Spleen (tissue), 11 donors: ENCODE results near the gene MDM4. TPM values are rescaled to one million over a fixed set of nuclear protein-coding genes. Genes with fewer than 3 reads are reported as not detected.

ENCODE experiments used
- DNase-seq: peaks from one replicate; pipeline ENCODE4 v3.0.0-alpha.2; 2020
- H3K27ac ChIP-seq, 8 donors: fragments of 200-600 bp; sonication (generic) in 7 of 8; 1 replicate in 4 of 8; 2 replicates in 4 of 8; pipeline versions ENCODE4 v1.5.0 to v1.8.0; 2016 to 2021; ENCODE audit warnings: inconsistent platforms in 4 of 8, mild to moderate bottlenecking in 4 of 8, moderate library complexity in 1 of 8
- H3K27me3 ChIP-seq, 7 donors: fragments of 200-600 bp; sonication (generic) in 6 of 7; replicated peaks in 1 of 7; 1 replicate in 4 of 7; 2 replicates in 3 of 7; pipeline versions ENCODE4 v1.5.0 to v1.8.0; 2016 to 2021; ENCODE audit warnings: inconsistent platforms in 3 of 7, mild to moderate bottlenecking in 1 of 7
- H3K36me3 ChIP-seq, 6 donors: fragments of 200-600 bp; sonication (generic) in 5 of 6; 1 replicate in 4 of 6; 2 replicates in 2 of 6; pipeline versions ENCODE4 v1.5.0 to v1.8.0; 2016 to 2021; ENCODE audit warnings: inconsistent platforms in 2 of 6
- H3K4me1 ChIP-seq, 6 donors: fragments of 200-600 bp; sonication (generic) in 5 of 6; 1 replicate in 3 of 6; 2 replicates in 3 of 6; pipeline versions ENCODE4 v1.5.0 to v1.8.0; 2016 to 2021; ENCODE audit warnings: inconsistent platforms in 3 of 6
- H3K4me3 ChIP-seq, 8 donors: fragments of 200-600 bp; sonication (generic) in 7 of 8; 1 replicate in 4 of 8; 2 replicates in 4 of 8; pipeline versions ENCODE4 v1.5.0 to v1.8.0; 2016 to 2021; ENCODE audit warnings: inconsistent platforms in 4 of 8, mild to moderate bottlenecking in 4 of 8, moderate library complexity in 2 of 8
- H3K9me3 ChIP-seq, 8 donors: fragments of 200-600 bp; sonication (generic) in 7 of 8; 1 replicate in 4 of 8; 2 replicates in 4 of 8; pipeline versions ENCODE4 v1.5.0 to v1.8.0; 2016 to 2021; ENCODE audit warnings: inconsistent platforms in 4 of 8
- POLR2A ChIP-seq, 3 donors: fragments of 450-650 bp; IDR thresholded peaks; one replicate each; pipeline ENCODE4 v1.5.1; 2017; ENCODE audit warnings: antibody characterized with exemption in 3 of 3, mild to moderate bottlenecking in 1 of 3
- POLR2AphosphoS5 ChIP-seq, 3 donors: sonication (generic); formaldehyde crosslinking; IDR thresholded peaks; one replicate each; pipeline ENCODE4 v1.5.1; 2017; ENCODE audit warnings: antibody characterized with exemption in 3 of 3
- WGBS, 5 donors: extraction: QIAGEN DNeasy Blood & Tissue Kit in 3 of 5; methylation state at CpG; one replicate each; pipeline versions ENCODE4 v1.1.5 to v1.1.7; 2013 to 2018; 5-methylcytosine and 5-hydroxymethylcytosine counted together
- intact Hi-C: fragments of 100-400 bp; cut with DNase I; formaldehyde crosslinking; loops from one replicate; pipeline ENCODE4 v1.15.0; 2023; ENCODE audit warnings: low total_unique reads
- polyA plus RNA-seq, 3 donors: library from polyadenylated mRNA; stranded (reverse); fragments of 200-250 nt; gene quantifications; one replicate each; pipeline ENCODE4 v1.2.1, GENCODE V29; 2013
- total RNA-seq, 7 donors: library from RNA; depleted of rRNA in 3 of 7; stranded (reverse); fragments of >200 nt in 3 of 7; fragmentation: NEBNext Ultra II Directional in 4 of 7; extraction: Animal tissue kit (Norgen Biotek cat#: 25700) in 4 of 7; gene quantifications; one replicate each; pipeline versions ENCODE4 v1.1.0 to v1.2.1, GENCODE V29; 2016 to 2021
- TF ChIP-seq, protein P1 (sequence below), 11 experiments: fragments of 200-600 bp in 7 of 11; fragments of 450-650 bp in 4 of 11; sonication (generic) in 4 of 11; IDR thresholded peaks in 8 of 11; conservative IDR thresholded peaks in 3 of 11; 1 replicate in 7 of 11; 2 replicates in 4 of 11; pipeline versions ENCODE4 v1.4.0 to v1.8.0; 2016 to 2021; ENCODE audit warnings: antibody characterized with exemption in 11 of 11, inconsistent platforms in 4 of 11, mild to moderate bottlenecking in 1 of 11
- donor health status: healthy with polysubstance abuse.
- donor health status: DM: no; HTN: no; CAD: no; lungs with moderate emphysema.
- donor health status: DM: no; HTN: no; CAD: no.
- donor health status: Bipolar disorder and iron deficiency.
- donor health status: healthy.
- donor health status: DM: no; HTN: no; CAD: no.
- donor health status: DM: yes; HTN: yes; CAD: no.

The MDM4 gene
- total and polyA plus RNA-seq, 10 donors: 10.6 to 192 (median 157) TPM

- Histone ChIP-seq H3K9me3 (peaks cover 0 to 10% (median 6%) of the 10 kb centered on the region in 8 donors), H3K27ac (no peak overlapping the region), H3K4me1 (peaks cover 5 to 66% (median 24%) of the 10 kb centered on the region in 6 donors), H3K4me3 (no peak overlapping the region), H3K36me3 (peaks cover 6 to 99% (median 81%) of the 10 kb centered on the region in 6 donors), H3K27me3 (no peaks in the 10 kb centered on the region)
- TF ChIP-seq POLR2A (IDR thresholded peaks at IDR 0.05) (no peak), POLR2AphosphoS5 (IDR thresholded peaks at IDR 0.05) (no peak)
- TF ChIP-seq, protein P1, sequence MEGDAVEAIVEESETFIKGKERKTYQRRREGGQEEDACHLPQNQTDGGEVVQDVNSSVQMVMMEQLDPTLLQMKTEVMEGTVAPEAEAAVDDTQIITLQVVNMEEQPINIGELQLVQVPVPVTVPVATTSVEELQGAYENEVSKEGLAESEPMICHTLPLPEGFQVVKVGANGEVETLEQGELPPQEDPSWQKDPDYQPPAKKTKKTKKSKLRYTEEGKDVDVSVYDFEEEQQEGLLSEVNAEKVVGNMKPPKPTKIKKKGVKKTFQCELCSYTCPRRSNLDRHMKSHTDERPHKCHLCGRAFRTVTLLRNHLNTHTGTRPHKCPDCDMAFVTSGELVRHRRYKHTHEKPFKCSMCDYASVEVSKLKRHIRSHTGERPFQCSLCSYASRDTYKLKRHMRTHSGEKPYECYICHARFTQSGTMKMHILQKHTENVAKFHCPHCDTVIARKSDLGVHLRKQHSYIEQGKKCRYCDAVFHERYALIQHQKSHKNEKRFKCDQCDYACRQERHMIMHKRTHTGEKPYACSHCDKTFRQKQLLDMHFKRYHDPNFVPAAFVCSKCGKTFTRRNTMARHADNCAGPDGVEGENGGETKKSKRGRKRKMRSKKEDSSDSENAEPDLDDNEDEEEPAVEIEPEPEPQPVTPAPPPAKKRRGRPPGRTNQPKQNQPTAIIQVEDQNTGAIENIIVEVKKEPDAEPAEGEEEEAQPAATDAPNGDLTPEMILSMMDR (IDR thresholded peaks at IDR 0.05 in 8 of 11, conservative IDR thresholded peaks at IDR 0.05 in 3 of 11): no peak
- DNase-seq: no peak
- 75 to 95% (median 94%) methylated on average over 2 to 5 of the region's 5 CpGs for WGBS, 5 donors
- intact Hi-C loops: no loop called here
These were observed 12.0 kb downstream of the MDM4 start for GRCh38 chr1:204528241-204528640.

DNA sequence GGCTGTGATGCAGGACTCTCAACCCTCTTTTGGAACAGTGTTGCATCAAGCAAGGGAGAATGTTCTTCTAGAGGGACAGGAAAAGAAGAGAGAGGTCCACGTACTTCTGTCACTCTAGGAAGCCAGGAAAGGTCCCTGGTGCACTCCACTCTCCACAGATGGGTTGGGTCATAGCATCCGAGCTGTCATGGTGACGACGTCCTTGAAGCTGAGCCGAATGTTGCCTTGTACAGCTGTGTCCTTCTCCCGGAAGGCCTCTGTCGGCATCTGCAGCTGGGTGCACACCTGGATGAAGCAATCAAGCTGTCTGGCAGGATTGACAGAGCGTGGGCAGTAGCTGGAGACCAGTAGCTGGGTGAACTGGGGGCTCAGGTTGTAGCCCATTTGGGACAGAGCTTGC is 12.5 kb downstream of the MDM4 start:
- Histone ChIP-seq H3K27ac (peak overlapping the region in 1 of 8 donors; percentile 0), H3K9me3 (peaks cover 0 to 6% (median 3%) of the 10 kb centered on the region in 8 donors), H3K27me3 (no peaks in the 10 kb centered on the region), H3K4me1 (peaks cover 5 to 63% (median 24%) of the 10 kb centered on the region in 6 donors), H3K36me3 (peaks cover 6 to 99% (median 85%) of the 10 kb centered on the region in 6 donors), H3K4me3 (no peak overlapping the region)
- intact Hi-C loops: no loop called here
- 86 to 91% (median 89%) methylated on average over 6 to 8 of the region's 8 CpGs for WGBS, 5 donors
- DNase-seq: no peak
- TF ChIP-seq POLR2AphosphoS5 (IDR thresholded peaks at IDR 0.05) (no peak), POLR2A (IDR thresholded peaks at IDR 0.05) (no peak)
- TF ChIP-seq, protein P1 (IDR thresholded peaks at IDR 0.05 in 8 of 11, conservative IDR thresholded peaks at IDR 0.05 in 3 of 11): no peak

DNA sequence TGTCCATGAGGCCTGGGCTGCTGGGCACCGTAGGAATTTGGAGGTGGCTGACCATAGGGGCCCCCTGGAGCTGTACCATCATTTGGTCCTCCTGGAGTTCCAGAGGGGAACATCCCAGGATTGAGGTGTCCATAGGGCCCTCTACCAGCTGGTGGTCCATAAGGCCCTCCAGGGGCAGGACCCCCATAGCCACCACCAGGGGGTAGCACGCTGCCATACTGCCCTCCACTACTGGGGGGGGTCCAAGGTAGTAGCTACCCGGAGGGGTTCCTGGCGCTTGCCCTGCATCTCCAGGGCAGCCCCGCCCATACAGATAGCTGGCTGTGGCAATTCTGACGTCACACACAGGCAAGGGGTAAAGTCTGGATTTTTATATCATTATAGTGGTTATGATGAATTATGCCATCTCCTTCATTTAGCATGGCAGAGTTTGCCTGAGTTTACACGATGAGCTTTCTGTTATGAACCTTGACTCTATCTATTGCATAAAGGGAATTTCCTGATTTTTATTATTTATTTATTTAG is 13.2 kb downstream of the MDM4 start:
- peak in 2 of 3 donors; percentile 23 to 60 for TF ChIP-seq POLR2AphosphoS5 (IDR thresholded peaks at IDR 0.05)
- TF ChIP-seq, protein P1 (IDR thresholded peaks at IDR 0.05 in 8 of 11, conservative IDR thresholded peaks at IDR 0.05 in 3 of 11): no peak
- Histone ChIP-seq H3K27ac (peak overlapping the region in 1 of 8 donors; percentile 0), H3K9me3 (no peaks in the 10 kb centered on the region), H3K36me3 (peaks cover 6 to 99% (median 89%) of the 10 kb centered on the region in 6 donors), H3K4me1 (peaks cover 5 to 62% (median 19%) of the 10 kb centered on the region in 6 donors), H3K4me3 (no peak overlapping the region), H3K27me3 (no peaks in the 10 kb centered on the region)
- intact Hi-C loops: no loop called here
- 77 to 93% (median 87%) methylated on average over 6 to 7 of the region's 7 CpGs for WGBS, 5 donors
- no peak for DNase-seq

DNA sequence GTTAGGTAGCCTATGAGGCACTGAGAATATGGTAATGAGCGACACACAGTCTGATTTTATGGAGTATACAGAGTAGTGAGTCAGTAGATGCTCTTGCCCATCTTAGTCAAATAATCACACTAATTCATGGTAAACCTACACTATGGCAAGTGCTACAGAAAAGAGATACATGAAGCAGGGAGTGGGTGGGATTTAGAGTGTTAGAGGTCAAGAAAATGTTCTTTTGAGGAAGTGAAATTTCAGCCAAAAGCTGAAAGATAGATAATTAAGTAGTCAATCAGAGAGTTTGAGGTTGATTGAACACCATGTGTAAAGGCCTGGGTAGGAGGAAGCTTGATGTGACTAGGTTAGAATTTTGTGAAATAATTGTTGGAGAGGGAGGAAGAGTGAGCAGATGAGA is 14.7 kb downstream of the MDM4 start:
- WGBS, 5 donors: 75 to 96% (median 81%) methylated on average over 1 of the region's 1 CpG

More for the DNA sequence above, 14.7 kb downstream of the MDM4 start:
- H3K27ac ChIP-seq: peak overlapping the region in 3 of 8 donors; percentile 1 to 59 (median 18)
- peaks cover 0 to 52% (median 9%) of the 10 kb centered on the region in 6 donors for H3K4me1 ChIP-seq
- intact Hi-C loops: no loop called here
- H3K4me3 ChIP-seq: no peak overlapping the region
- no peaks in the 10 kb centered on the region for H3K27me3 ChIP-seq
- no peaks in the 10 kb centered on the region for H3K9me3 ChIP-seq
- H3K36me3 ChIP-seq: peaks cover 6 to 100% (median 96%) of the 10 kb centered on the region in 6 donors
- DNase-seq: no peak
- TF ChIP-seq POLR2AphosphoS5 (IDR thresholded peaks at IDR 0.05) (no peak), POLR2A (IDR thresholded peaks at IDR 0.05) (no peak)
- TF ChIP-seq, protein P1 (IDR thresholded peaks at IDR 0.05 in 8 of 11, conservative IDR thresholded peaks at IDR 0.05 in 3 of 11): no peak
